ENCODE results near the gene COL4A2. TPM values are rescaled to one million over a fixed set of nuclear protein-coding genes. Genes with fewer than 3 reads are reported as not detected.
A peak's percentile ranks its signal among the peaks of the same experiment; 100 is the strongest.

COL4A2 gene
- total and polyA plus RNA-seq, 11 donors = 92.4 to 377 (median 166) TPM

- peaks cover 4 to 85% (median 19%) of the 10 kb centered on the region in 12 donors for H3K4me1 ChIP-seq
- no peak for DNase-seq
- H3K27me3 ChIP-seq = no peaks in the 10 kb centered on the region
- intact Hi-C loops (cut with DNase I) = no loop called here
- TF ChIP-seq POLR2A (IDR thresholded peaks at IDR 0.05) = no peak
- TF ChIP-seq CTCF (IDR thresholded peaks at IDR 0.05) = no peak
- H3K4me3 ChIP-seq = no peak overlapping the region
- H3K36me3 ChIP-seq = no peaks in the 10 kb centered on the region
- peak overlapping the region in 1 of 12 donors; percentile 79 for H3K27ac ChIP-seq
- H3K9me3 ChIP-seq = no peaks in the 10 kb centered on the region
- no peak for ATAC-seq
- WGBS, 4 donors = 89 to 90% (median 89%) methylated on average over 9 to 16 of the region's 16 CpGs
Observed at GRCh38 chr13:110533771-110534670, 226.9 kb downstream of the COL4A2 start.

GRCh38 chr13:110535526-110535925 lies 228.4 kb downstream of the COL4A2 start:
- 97 to 98% (median 98%) methylated on average over 11 of the region's 11 CpGs for WGBS, 4 donors
- no peaks in the 10 kb centered on the region for H3K9me3 ChIP-seq
- no peaks in the 10 kb centered on the region for H3K27me3 ChIP-seq
- no peaks in the 10 kb centered on the region for H3K36me3 ChIP-seq
- no peak overlapping the region for H3K4me3 ChIP-seq
- peak overlapping the region in 7 of 12 donors; percentile 3 to 86 (median 27) for H3K27ac ChIP-seq
- H3K4me1 ChIP-seq = peaks cover 5 to 90% (median 21%) of the 10 kb centered on the region in 12 donors
- ATAC-seq = no peak
- intact Hi-C loops (cut with DNase I) = no loop called here
- TF ChIP-seq CTCF (IDR thresholded peaks at IDR 0.05) (no peak), POLR2A (IDR thresholded peaks at IDR 0.05) (no peak)
- DNase-seq = no peak

GRCh38 chr13:110536006-110536693 lies 229.1 kb downstream of the COL4A2 start:
- WGBS, 4 donors = 68 to 76% (median 71%) methylated on average over 18 of the region's 18 CpGs
- ATAC-seq (peak; percentile 59 to 80 (median 64)), DNase-seq (peak in 4 of 5 donors; percentile 49 to 68 (median 56))
- Histone ChIP-seq H3K4me3 (peak overlapping the region in 1 of 12 donors; percentile 5), H3K27ac (peak overlapping the region in 7 of 12 donors; percentile 3 to 86 (median 39)), H3K36me3 (no peaks in the 10 kb centered on the region), H3K4me1 (peaks cover 5 to 90% (median 26%) of the 10 kb centered on the region in 12 donors), H3K27me3 (no peaks in the 10 kb centered on the region), H3K9me3 (no peaks in the 10 kb centered on the region)
- intact Hi-C loops (cut with DNase I) = no loop called here
- TF ChIP-seq CTCF (IDR thresholded peaks at IDR 0.05) (no peak), POLR2A (IDR thresholded peaks at IDR 0.05) (no peak)

- Histone ChIP-seq H3K4me3 (no peak overlapping the region), H3K9me3 (no peaks in the 10 kb centered on the region), H3K36me3 (peaks cover 0 to 14% (median 0%) of the 10 kb centered on the region in 9 donors), H3K27me3 (no peaks in the 10 kb centered on the region), H3K27ac (peak overlapping the region in 10 of 12 donors; percentile 20 to 86 (median 44)), H3K4me1 (peaks cover 5 to 85% (median 35%) of the 10 kb centered on the region in 12 donors)
- TF ChIP-seq POLR2A (IDR thresholded peaks at IDR 0.05) = no peak
- no peak for TF ChIP-seq CTCF (IDR thresholded peaks at IDR 0.05)
- DNase-seq (peak in 4 of 5 donors; percentile 77 to 88 (median 84)), ATAC-seq (peak; percentile 28 to 86 (median 62))
- intact Hi-C loops (cut with DNase I) = no loop called here
- WGBS, 4 donors = 33 to 45% (median 38%) methylated on average over 5 of the region's 5 CpGs
Observed at GRCh38 chr13:110538632-110539031, 231.5 kb downstream of the COL4A2 start.
